Measurements from ENCODE around the gene ADK. TPM values are rescaled to one million over a fixed set of nuclear protein-coding genes. Genes with fewer than 3 reads are reported as not detected.
"Not testable (repeated sequence)": the region's sequence is repeated elsewhere in the genome, so short reads cannot be mapped to it uniquely, and the experiment has no call there.

Gene ADK
- total RNA-seq, 4 donors from 2014 or later = 42.3 to 46.3 (median 42.9) TPM

- 40 to 49% methylated on average over 1 of the region's 1 CpG for WGBS, 2 donors
- intact Hi-C loops (cut with DNase I; ENCODE audit: low total_unique reads) = no loop called here
- DNase-seq (ENCODE audit: low spot score in 2 of 2) = no peak
- no peak overlapping the region for H3K4me3 ChIP-seq (ENCODE audit: low read depth, poor library complexity, severe bottlenecking)
- TF ChIP-seq POLR2A (IDR thresholded peaks at IDR 0.05) (no peak), CTCF (IDR thresholded peaks at IDR 0.05) (no peak)
Measured at GRCh38 chr10:74460812-74461211, 309.8 kb downstream of the ADK start.

GRCh38 chr10:74474022-74474713, 323.1 kb downstream of the ADK start:
- intact Hi-C loops (cut with DNase I; ENCODE audit: low total_unique reads) = no loop called here
- no peak for DNase-seq (ENCODE audit: low spot score in 2 of 2)
- no peak overlapping the region for H3K4me3 ChIP-seq (ENCODE audit: low read depth, poor library complexity, severe bottlenecking)
- TF ChIP-seq POLR2A (IDR thresholded peaks at IDR 0.05) (no peak), CTCF (IDR thresholded peaks at IDR 0.05) (no peak)
- WGBS, 2 donors = 92 to 94% methylated on average over 7 of the region's 7 CpGs

- H3K4me3 ChIP-seq (ENCODE audit: low read depth, poor library complexity, severe bottlenecking); DNase-seq (ENCODE audit: low spot score in 2 of 2); intact Hi-C loops (cut with DNase I; ENCODE audit: low total_unique reads): not testable (repeated sequence)
- 93% methylated on average over 10 of the region's 10 CpGs for WGBS, 2 donors
Measured at GRCh38 chr10:74476162-74476706, 325.2 kb downstream of the ADK start.

GRCh38 chr10:74480778-74481177, 329.8 kb downstream of the ADK start:
- WGBS, 2 donors = 90 to 98% methylated on average over 1 of the region's 1 CpG
- H3K4me3 ChIP-seq (ENCODE audit: low read depth, poor library complexity, severe bottlenecking) = no peak overlapping the region
- TF ChIP-seq POLR2A (IDR thresholded peaks at IDR 0.05) (no peak), CTCF (IDR thresholded peaks at IDR 0.05) (no peak)
- DNase-seq (ENCODE audit: low spot score in 2 of 2) = no peak
- intact Hi-C loops (cut with DNase I; ENCODE audit: low total_unique reads) = no loop called here

- 94 to 95% methylated on average over 3 of the region's 3 CpGs for WGBS, 2 donors
- no peak for DNase-seq (ENCODE audit: low spot score in 2 of 2)
- TF ChIP-seq POLR2A (IDR thresholded peaks at IDR 0.05) = no peak
- no peak for TF ChIP-seq CTCF (IDR thresholded peaks at IDR 0.05)
- H3K4me3 ChIP-seq (ENCODE audit: low read depth, poor library complexity, severe bottlenecking) = no peak overlapping the region
- intact Hi-C loops (cut with DNase I; ENCODE audit: low total_unique reads) = no loop called here
Measured at GRCh38 chr10:74483356-74483755, 332.3 kb downstream of the ADK start.

- 79 to 80% methylated on average over 2 of the region's 2 CpGs for WGBS, 2 donors
- H3K4me3 ChIP-seq (ENCODE audit: low read depth, poor library complexity, severe bottlenecking) = no peak overlapping the region
- TF ChIP-seq CTCF (IDR thresholded peaks at IDR 0.05) = no peak
- TF ChIP-seq POLR2A (IDR thresholded peaks at IDR 0.05) = no peak
- DNase-seq (ENCODE audit: low spot score in 2 of 2) = no peak
- intact Hi-C loops (cut with DNase I; ENCODE audit: low total_unique reads) = no loop called here
Measured at GRCh38 chr10:74485283-74485682, 334.3 kb downstream of the ADK start.

All from lower leg skin (tissue), 4 donors.